Measurements from ENCODE around the gene CCL7.

CCL7 gene

GRCh38 chr17:34251186-34251585 lies 18.8 kb upstream of the CCL7 start:
- Mint-ChIP-seq H3K9me3 (no peaks in the 10 kb centered on the region), H3K27ac (ENCODE audit: low read depth) (no peak overlapping the region), H3K36me3 (ENCODE audit: insufficient read depth) (no peaks in the 10 kb centered on the region), H3K4me1 (no peaks in the 10 kb centered on the region), H3K27me3 (peaks cover 66% of the 10 kb centered on the region), H3K4me3 (no peak overlapping the region)
- ATAC-seq (replicated peaks; ENCODE audit: extremely low read depth, poor library complexity, severe bottlenecking) (no peak), DNase-seq (ENCODE audit: low spot score in 2 of 2) (no peak)

DNA sequence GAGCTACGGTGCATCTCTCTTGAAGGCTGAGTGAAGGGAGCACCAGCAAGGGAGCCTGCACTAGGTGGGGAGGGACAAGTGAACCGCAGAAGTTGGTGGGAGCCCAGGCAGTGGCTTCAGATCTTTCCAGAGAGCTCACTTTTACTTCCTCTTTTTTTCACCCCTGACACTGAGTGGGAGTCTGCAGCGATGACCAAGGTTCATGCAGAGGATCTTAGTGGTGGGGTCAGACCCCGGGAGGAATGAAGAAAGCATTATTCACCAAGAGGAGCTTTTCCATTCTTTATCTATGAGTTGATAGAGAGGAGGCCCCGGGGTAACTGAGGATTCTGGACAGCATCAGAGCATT lies 18.0 kb upstream of the CCL7 start:
- Mint-ChIP-seq H3K9me3 (no peaks in the 10 kb centered on the region), H3K36me3 (ENCODE audit: insufficient read depth) (no peaks in the 10 kb centered on the region), H3K4me1 (no peaks in the 10 kb centered on the region), H3K27me3 (peaks cover 75% of the 10 kb centered on the region), H3K27ac (ENCODE audit: low read depth) (no peak overlapping the region), H3K4me3 (no peak overlapping the region)
- DNase-seq (ENCODE audit: low spot score in 2 of 2) (no peak), ATAC-seq (replicated peaks; ENCODE audit: extremely low read depth, poor library complexity, severe bottlenecking) (no peak)

DNA sequence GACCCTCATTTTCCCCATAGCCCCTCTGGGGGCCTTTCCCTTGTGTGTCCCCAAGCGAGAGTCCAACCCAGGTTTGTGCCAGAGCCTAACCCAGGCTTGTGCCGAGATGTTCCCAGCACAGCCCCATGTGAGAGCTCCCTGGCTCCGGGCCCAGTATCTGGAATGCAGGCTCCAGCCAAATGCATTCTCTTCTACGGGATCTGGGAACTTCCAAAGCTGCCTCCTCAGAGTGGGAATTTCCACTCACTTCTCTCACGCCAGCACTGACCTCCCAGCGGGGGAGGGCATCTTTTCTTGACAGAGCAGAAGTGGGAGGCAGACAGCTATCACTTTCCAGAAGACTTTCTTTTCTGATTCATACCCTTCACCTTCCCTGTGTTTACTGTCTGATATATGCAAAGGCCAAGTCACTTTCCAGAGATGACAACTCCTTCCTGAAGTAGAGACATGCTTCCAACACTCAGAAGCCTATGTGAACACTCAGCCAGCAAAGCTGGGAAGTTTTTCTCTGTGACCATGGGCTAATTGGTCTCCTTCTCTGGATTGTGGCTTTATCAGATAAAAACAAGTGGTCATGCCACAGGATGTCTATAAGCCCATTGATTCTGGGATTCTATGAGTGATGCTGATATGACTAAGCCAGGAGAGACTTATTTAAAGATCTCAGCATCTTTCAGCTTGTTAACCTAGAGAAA lies 17.4 kb upstream of the CCL7 start:
- ATAC-seq (replicated peaks; ENCODE audit: extremely low read depth, poor library complexity, severe bottlenecking), result no peak
- no peak overlapping the region for H3K4me3 Mint-ChIP-seq
- no peak overlapping the region for H3K27ac Mint-ChIP-seq (ENCODE audit: low read depth)
- peaks cover 80% of the 10 kb centered on the region for H3K27me3 Mint-ChIP-seq
- no peaks in the 10 kb centered on the region for H3K4me1 Mint-ChIP-seq
- no peaks in the 10 kb centered on the region for H3K36me3 Mint-ChIP-seq (ENCODE audit: insufficient read depth)
- H3K9me3 Mint-ChIP-seq, result no peaks in the 10 kb centered on the region
- DNase-seq (ENCODE audit: low spot score in 2 of 2), result no peak

DNA sequence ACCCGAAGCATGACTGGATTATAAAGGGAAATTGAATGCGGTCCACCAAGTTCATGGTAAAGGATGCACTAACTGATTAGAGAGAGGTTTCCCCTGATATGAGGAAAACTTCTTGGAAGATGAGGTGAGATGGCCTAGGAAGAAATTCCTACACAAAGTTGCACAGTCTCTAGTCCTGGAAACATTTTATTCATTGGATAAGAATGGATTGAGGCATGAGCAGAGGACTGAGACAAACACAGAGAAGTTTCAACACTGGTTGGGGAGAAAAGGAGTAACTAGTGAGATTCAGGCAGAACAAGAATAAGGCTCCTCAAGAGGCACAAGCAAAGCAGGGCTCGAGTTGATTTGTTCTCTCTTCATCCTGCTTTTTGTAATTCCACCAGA lies 16.9 kb upstream of the CCL7 start:
- no peak for DNase-seq (ENCODE audit: low spot score in 2 of 2)
- Mint-ChIP-seq H3K27ac (ENCODE audit: low read depth) (no peak overlapping the region), H3K27me3 (peaks cover 80% of the 10 kb centered on the region)

DNA sequence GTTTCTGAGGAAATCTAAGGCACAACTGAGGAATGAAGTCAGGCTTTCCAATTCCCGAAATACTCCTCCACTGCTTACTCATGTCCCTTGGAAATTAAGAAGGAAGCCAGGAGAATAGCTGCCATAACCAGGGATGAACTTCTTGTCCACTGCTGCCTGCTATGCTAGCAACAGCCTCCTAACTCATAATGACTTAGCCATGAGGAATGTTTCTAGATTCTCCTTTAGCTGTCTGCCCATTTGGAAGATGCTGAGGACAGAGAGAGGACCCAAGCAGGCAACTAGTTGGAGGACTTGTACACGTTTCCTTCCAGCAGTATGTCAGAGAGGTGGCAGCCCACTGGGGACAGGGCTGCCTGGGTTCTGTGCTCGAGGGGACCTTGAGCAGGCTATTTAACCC lies 15.9 kb upstream of the CCL7 start:
- no peaks in the 10 kb centered on the region for H3K36me3 Mint-ChIP-seq (ENCODE audit: insufficient read depth)
- DNase-seq (ENCODE audit: low spot score in 2 of 2) (no peak), ATAC-seq (replicated peaks; ENCODE audit: extremely low read depth, poor library complexity, severe bottlenecking) (no peak)
- no peak overlapping the region for H3K4me3 Mint-ChIP-seq
- no peak overlapping the region for H3K27ac Mint-ChIP-seq (ENCODE audit: low read depth)
- H3K4me1 Mint-ChIP-seq, result no peaks in the 10 kb centered on the region
- H3K9me3 Mint-ChIP-seq, result no peaks in the 10 kb centered on the region
- H3K27me3 Mint-ChIP-seq, result peaks cover 85% of the 10 kb centered on the region

More for the DNA sequence above, 16.9 kb upstream of the CCL7 start:
- H3K4me1 Mint-ChIP-seq, result no peaks in the 10 kb centered on the region
- H3K36me3 Mint-ChIP-seq (ENCODE audit: insufficient read depth), result no peaks in the 10 kb centered on the region
- no peak for ATAC-seq (replicated peaks; ENCODE audit: extremely low read depth, poor library complexity, severe bottlenecking)
- H3K9me3 Mint-ChIP-seq, result no peaks in the 10 kb centered on the region
- H3K4me3 Mint-ChIP-seq, result no peak overlapping the region

- H3K9me3 Mint-ChIP-seq, result no peaks in the 10 kb centered on the region
- ATAC-seq (replicated peaks; ENCODE audit: extremely low read depth, poor library complexity, severe bottlenecking), result no peak
- H3K27ac Mint-ChIP-seq (ENCODE audit: low read depth), result no peak within 1 kb of the TSS
- no peaks in the 10 kb centered on the region for H3K36me3 Mint-ChIP-seq (ENCODE audit: insufficient read depth)
- peaks cover 90% of the 10 kb centered on the region for H3K27me3 Mint-ChIP-seq
- H3K4me1 Mint-ChIP-seq, result no peaks in the 10 kb centered on the region
- no peak for DNase-seq (ENCODE audit: low spot score in 2 of 2)
- no peak within 1 kb of the TSS for H3K4me3 Mint-ChIP-seq
These were observed 15.2 kb upstream of the CCL7 start, which contains the start of gene CCL2 for GRCh38 chr17:34254651-34255380. CCL2 (plus strand) TSS chr17:34255285; CDS start chr17:34255350, 65 bp downstream.

GRCh38 chr17:34255381-34255732 lies 14.7 kb upstream of the CCL7 start:
- Mint-ChIP-seq H3K4me1 (no peaks in the 10 kb centered on the region), H3K27ac (ENCODE audit: low read depth) (no peak overlapping the region), H3K27me3 (peaks cover 95% of the 10 kb centered on the region), H3K9me3 (no peaks in the 10 kb centered on the region), H3K36me3 (ENCODE audit: insufficient read depth) (no peaks in the 10 kb centered on the region), H3K4me3 (no peak overlapping the region)
- DNase-seq (ENCODE audit: low spot score in 2 of 2), result no peak
- no peak for ATAC-seq (replicated peaks; ENCODE audit: extremely low read depth, poor library complexity, severe bottlenecking)

- Mint-ChIP-seq H3K27ac (ENCODE audit: low read depth) (no peak overlapping the region), H3K4me3 (no peak overlapping the region), H3K27me3 (peaks cover 97% of the 10 kb centered on the region), H3K9me3 (no peaks in the 10 kb centered on the region), H3K4me1 (no peaks in the 10 kb centered on the region), H3K36me3 (ENCODE audit: insufficient read depth) (no peaks in the 10 kb centered on the region)
- ATAC-seq (replicated peaks; ENCODE audit: extremely low read depth, poor library complexity, severe bottlenecking), result no peak
- no peak for DNase-seq (ENCODE audit: low spot score in 2 of 2)
These were observed 14.2 kb upstream of the CCL7 start for GRCh38 chr17:34255841-34256240.

GRCh38 chr17:34257299-34257985 lies 12.6 kb upstream of the CCL7 start:
- peaks cover 83% of the 10 kb centered on the region for H3K27me3 Mint-ChIP-seq
- H3K4me3 Mint-ChIP-seq, result no peak overlapping the region
- H3K27ac Mint-ChIP-seq (ENCODE audit: low read depth), result no peak overlapping the region
- H3K36me3 Mint-ChIP-seq (ENCODE audit: insufficient read depth), result no peaks in the 10 kb centered on the region
- no peak for DNase-seq (ENCODE audit: low spot score in 2 of 2)
- no peak for ATAC-seq (replicated peaks; ENCODE audit: extremely low read depth, poor library complexity, severe bottlenecking)
- H3K4me1 Mint-ChIP-seq, result no peaks in the 10 kb centered on the region
- no peaks in the 10 kb centered on the region for H3K9me3 Mint-ChIP-seq

DNA sequence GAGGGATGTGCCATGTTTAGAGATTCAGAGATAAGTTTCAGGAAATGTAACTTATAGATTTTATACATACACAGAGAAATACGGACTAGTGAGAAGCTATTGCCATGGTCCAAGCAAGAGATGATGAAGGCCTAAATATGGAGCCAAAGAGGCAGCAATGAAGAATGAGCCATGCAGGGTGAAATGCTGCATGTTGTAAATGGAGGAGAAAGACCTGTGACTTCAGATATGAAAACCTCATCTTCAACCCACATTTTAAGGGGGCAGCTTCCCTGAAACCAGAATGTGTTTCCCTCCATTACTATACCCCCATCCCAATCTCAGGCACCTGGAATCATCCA lies 12.1 kb upstream of the CCL7 start:
- no peaks in the 10 kb centered on the region for H3K9me3 Mint-ChIP-seq
- DNase-seq (ENCODE audit: low spot score in 2 of 2), result no peak
- no peak overlapping the region for H3K27ac Mint-ChIP-seq (ENCODE audit: low read depth)
- no peak for ATAC-seq (replicated peaks; ENCODE audit: extremely low read depth, poor library complexity, severe bottlenecking)
- H3K4me1 Mint-ChIP-seq, result no peaks in the 10 kb centered on the region
- peaks cover 78% of the 10 kb centered on the region for H3K27me3 Mint-ChIP-seq
- no peaks in the 10 kb centered on the region for H3K36me3 Mint-ChIP-seq (ENCODE audit: insufficient read depth)
- no peak overlapping the region for H3K4me3 Mint-ChIP-seq

GRCh38 chr17:34259146-34259545 lies 10.9 kb upstream of the CCL7 start:
- DNase-seq (ENCODE audit: low spot score in 2 of 2) (no peak), ATAC-seq (replicated peaks; ENCODE audit: extremely low read depth, poor library complexity, severe bottlenecking) (no peak)
- Mint-ChIP-seq H3K36me3 (ENCODE audit: insufficient read depth) (no peaks in the 10 kb centered on the region), H3K9me3 (no peaks in the 10 kb centered on the region), H3K4me3 (no peak overlapping the region), H3K4me1 (no peaks in the 10 kb centered on the region), H3K27me3 (peaks cover 67% of the 10 kb centered on the region), H3K27ac (ENCODE audit: low read depth) (no peak overlapping the region)

GRCh38 chr17:34260861-34261260 lies 9.2 kb upstream of the CCL7 start:
- peaks cover 67% of the 10 kb centered on the region for H3K27me3 Mint-ChIP-seq
- no peaks in the 10 kb centered on the region for H3K36me3 Mint-ChIP-seq (ENCODE audit: insufficient read depth)
- DNase-seq (ENCODE audit: low spot score in 2 of 2), result no peak
- no peak for ATAC-seq (replicated peaks; ENCODE audit: extremely low read depth, poor library complexity, severe bottlenecking)
- H3K4me1 Mint-ChIP-seq, result no peaks in the 10 kb centered on the region
- no peaks in the 10 kb centered on the region for H3K9me3 Mint-ChIP-seq
- H3K4me3 Mint-ChIP-seq, result no peak overlapping the region
- no peak overlapping the region for H3K27ac Mint-ChIP-seq (ENCODE audit: low read depth)
